GM18861 (cell line): ENCODE measurements around the gene TOMM5.
A peak's percentile ranks its signal among the peaks of the same experiment; 100 is the strongest.

ENCODE experiments used
- ATAC-seq: cut with Tn5 transposase; IDR thresholded peaks from one replicate; pipeline ENCODE4 v1.9.1; 2021; ENCODE audit not compliant: unreplicated experiment

The TOMM5 gene

GRCh38 chr9:37592108-37592951 is at the start of gene TOMM5:
Gene TOMM5, minus strand, starts transcription at chr9:37592597. Its CDS starts 65 bp downstream, at chr9:37592532.
- peak; percentile 79 for ATAC-seq

GRCh38 chr9:37641331-37641730 is 48.9 kb upstream of the TOMM5 start:
- ATAC-seq = no peak

- ATAC-seq = no peak
These were observed 47.8 kb upstream of the TOMM5 start for GRCh38 chr9:37640246-37640645.

- no peak for ATAC-seq
These were observed 47.4 kb upstream of the TOMM5 start for GRCh38 chr9:37639841-37640240.

DNA sequence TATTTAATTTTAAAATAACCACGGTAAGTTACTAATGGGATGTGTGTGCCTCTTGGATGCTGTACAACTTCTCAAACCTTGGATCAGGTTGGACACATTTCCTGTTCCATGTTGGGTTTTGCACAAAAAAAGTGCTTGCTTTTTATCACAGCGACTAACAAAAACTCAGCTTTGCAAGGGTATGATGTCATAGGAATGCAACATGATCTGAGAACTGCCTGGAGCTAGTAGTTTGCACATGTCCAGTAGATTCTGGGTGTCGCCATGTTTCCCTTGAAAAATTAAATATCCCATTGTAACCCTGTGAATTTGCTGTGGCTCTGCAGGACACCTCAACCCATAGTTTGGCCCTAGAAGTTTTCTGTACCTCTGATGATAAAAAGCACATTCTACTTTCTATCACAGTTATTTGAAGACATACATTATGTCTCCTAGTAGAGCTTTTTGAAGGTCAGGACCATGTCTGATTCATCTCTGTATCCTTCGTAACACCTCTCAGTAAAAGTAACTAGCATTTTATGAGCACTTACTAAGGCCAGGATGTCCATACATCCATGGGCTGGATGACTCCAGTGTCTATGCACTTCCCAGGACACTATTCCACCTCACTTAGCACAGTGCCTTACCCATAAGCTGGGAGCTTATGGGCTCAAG is 46.8 kb upstream of the TOMM5 start:
- no peak for ATAC-seq

GRCh38 chr9:37636511-37637448 is 44.4 kb upstream of the TOMM5 start:
- ATAC-seq = no peak

DNA sequence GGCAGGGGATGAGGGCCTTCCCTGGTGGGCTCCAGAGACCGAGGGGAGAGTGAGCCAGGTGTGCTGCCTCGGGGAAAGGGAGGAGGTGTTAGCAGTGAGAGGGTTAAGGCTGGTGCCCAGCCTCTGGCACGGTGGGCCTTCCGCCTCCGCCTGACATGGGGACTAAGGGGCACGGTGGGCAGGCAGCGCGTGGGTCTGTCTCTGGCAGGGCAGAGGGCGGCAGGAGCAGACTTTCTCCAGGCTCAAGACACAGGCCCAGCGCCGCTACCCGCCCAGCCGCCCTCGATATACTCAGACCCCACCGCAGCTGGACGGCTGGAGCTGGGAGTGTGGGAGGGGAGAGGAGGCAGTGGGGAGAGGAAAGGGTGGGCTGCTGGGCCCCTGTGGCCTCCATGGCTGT is 43.4 kb upstream of the TOMM5 start:
- ATAC-seq = no peak

DNA sequence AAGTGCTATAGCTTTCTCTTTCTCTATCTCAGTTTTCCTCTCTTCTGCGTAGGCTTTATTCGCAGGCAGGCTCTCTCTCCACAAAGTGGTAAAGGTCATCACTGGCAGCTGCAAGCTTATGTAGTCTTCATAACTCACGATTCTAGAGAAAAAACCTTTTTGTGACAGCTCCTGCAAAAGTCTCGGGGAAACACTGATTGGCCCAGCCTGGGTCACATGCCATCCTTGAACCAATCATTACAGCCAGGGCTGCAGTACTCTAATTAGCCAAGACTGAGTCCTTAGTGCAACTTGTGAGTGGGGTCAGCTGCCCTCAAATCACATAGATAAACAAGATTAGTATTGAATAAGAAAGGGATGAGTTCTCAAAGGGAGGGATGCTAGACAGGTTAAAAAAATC is 40.1 kb upstream of the TOMM5 start:
- no peak for ATAC-seq

- ATAC-seq = no peak
These were observed 34.4 kb upstream of the TOMM5 start for GRCh38 chr9:37626708-37627292.

DNA sequence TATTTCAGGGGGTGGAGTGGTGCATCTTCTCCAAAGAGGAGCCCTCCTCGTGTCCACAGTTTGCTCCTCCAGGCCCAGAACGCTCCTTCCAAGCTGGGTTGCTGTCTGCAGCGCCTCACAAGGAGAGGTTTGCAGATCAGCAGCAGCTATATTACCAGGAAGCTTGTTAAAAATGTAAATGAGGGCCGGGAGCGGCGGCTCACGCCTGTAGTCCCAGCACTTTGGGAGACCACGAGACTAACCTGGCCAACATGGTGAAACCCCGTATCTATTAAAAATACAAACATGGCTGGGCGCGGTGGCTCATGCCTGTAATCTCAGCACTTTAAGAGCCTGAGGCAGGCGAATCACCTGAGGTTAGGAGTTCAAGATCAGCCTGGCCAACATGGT is 33.4 kb upstream of the TOMM5 start:
- no peak for ATAC-seq

DNA sequence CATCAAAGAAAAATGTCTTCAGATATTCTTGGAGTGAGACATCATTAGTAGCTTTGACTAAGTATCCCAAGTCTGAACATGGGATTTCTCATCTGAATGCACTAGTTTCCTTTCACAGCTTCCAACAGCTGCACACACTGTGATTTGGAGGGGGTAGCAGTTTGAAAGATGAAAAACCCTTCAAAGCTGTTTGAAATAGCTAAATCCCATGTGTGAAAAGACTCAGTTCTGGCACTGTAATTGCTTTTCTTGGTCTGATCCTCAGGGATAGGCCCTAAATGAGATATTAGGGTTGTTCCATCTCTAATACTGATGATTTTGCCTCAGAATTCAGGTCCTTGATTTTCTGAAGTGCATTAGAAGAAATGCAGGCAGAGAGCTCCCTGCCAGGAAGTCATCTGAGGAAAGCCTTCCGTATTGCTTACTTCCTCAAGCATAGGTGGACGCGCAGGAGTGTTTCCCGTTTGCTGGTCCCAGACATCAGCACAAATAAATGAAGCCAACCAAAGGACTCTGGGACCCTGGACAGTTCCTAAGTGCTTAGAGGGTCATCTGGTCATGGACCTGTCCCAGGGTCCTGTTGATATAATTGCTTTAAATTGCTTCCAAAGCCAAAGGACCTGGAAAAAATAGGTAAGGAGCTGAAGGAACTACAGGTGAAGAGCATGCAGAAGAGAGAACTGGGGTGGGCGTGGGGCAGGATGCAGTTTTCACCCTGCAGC is 32.8 kb upstream of the TOMM5 start:
- ATAC-seq = no peak

GRCh38 chr9:37624073-37624472 is 31.7 kb upstream of the TOMM5 start:
- no peak for ATAC-seq

- ATAC-seq = no peak
These were observed 30.9 kb upstream of the TOMM5 start for GRCh38 chr9:37623267-37623666.

DNA sequence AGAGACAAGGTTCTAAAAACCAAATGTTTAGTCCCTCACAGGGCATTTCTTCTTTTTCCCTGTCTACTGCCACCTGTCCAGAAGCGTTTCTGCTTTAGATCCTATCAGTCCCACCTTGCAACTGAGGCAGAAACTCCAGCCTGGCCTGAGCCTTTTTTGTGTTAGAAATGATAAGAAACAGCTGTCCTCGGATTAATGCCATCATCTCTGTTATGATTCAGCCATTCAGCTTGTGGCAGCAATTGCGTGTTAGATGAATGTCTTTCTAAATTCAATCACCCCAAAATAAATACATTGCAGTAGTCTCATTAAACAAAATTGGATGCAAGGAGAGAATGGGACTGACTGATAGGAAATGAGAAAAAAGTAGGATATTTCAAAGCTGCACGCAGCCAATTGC is 30.1 kb upstream of the TOMM5 start:
- ATAC-seq = no peak

- no peak for ATAC-seq
These were observed 29.1 kb upstream of the TOMM5 start for GRCh38 chr9:37621273-37622121.

GRCh38 chr9:37620396-37620795 is 28.0 kb upstream of the TOMM5 start:
- no peak for ATAC-seq

GRCh38 chr9:37619806-37620205 is 27.4 kb upstream of the TOMM5 start:
- ATAC-seq = no peak

- ATAC-seq = no peak
These were observed 26.4 kb upstream of the TOMM5 start for GRCh38 chr9:37618817-37619216.

GRCh38 chr9:37617832-37618231 is 25.4 kb upstream of the TOMM5 start:
- no peak for ATAC-seq
